PC-3 (cell line): Measurements from ENCODE around the gene SHISA6. TPM values are rescaled to one million over a fixed set of nuclear protein-coding genes. Genes with fewer than 3 reads are reported as not detected.

Experiments used
- ATAC-seq: fragments of 200-7000 bp; cut with Tn5 transposase; 2 replicates; pipeline ENCODE4 v1.9.1; 2020; ENCODE audit warnings: mild to moderate bottlenecking, moderate library complexity
- BruUV-seq: library from RNA; stranded (reverse); fragments of 400-500 nt; replicated peaks from 2 replicates; lab custom pipeline; 2021; lab: Mats Ljungman, UMichigan
- CTCF ChIA-PET: fragments of 300-600 bp; sonication (Branson Sonifier 250); formaldehyde crosslinking; loops from one replicate; lab custom pipeline; 2022; ENCODE audit warnings: antibody characterized with exemption; lab: Charles Lee
- POLR2A ChIA-PET: fragments of 300-600 bp; sonication (Branson Sonifier 250); formaldehyde crosslinking; loops from one replicate; lab custom pipeline; 2022; ENCODE audit warnings: antibody characterized with exemption; ENCODE audit not compliant: unreplicated experiment; lab: Charles Lee
- DNase-seq: peaks from one replicate; pipeline ENCODE4 v3.0.0-alpha.2; 2015
- H2AFZ ChIP-seq: fragments of 300-600 bp; sonication (generic); 2 replicates; pipeline ENCODE4 v1.6.0; 2016; ENCODE audit warnings: antibody characterized with exemption, low read length
- H3F3A ChIP-seq: fragments of 300-600 bp; sonication (generic); one replicate; pipeline ENCODE4 v1.6.0; 2017; ENCODE audit warnings: antibody characterized with exemption, low read length, control low read depth, mild to moderate bottlenecking; ENCODE audit not compliant: unreplicated experiment
- H3K27ac ChIP-seq: fragments of 300-600 bp; sonication (generic); 2 replicates; pipeline ENCODE4 v1.5.1; 2016; ENCODE audit warnings: mild to moderate bottlenecking, low read length
- H3K27me3 ChIP-seq: fragments of 300-600 bp; sonication (generic); 2 replicates; pipeline ENCODE4 v1.6.1; 2016; ENCODE audit warnings: low read length, mixed read lengths
- H3K36me3 ChIP-seq: fragments of 300-600 bp; sonication (generic); 2 replicates; pipeline ENCODE4 v1.6.1; 2016; ENCODE audit warnings: low read depth, mixed run types, low read length, mixed read lengths
- H3K4me1 ChIP-seq: fragments of 300-600 bp; sonication (generic); 2 replicates; pipeline ENCODE4 v1.5.1; 2016; ENCODE audit warnings: low read length; ENCODE audit not compliant: insufficient read depth
- H3K4me2 ChIP-seq: fragments of 300-600 bp; sonication (generic); 2 replicates; pipeline ENCODE4 v1.6.0; 2016; ENCODE audit warnings: low read length
- H3K4me3 ChIP-seq: fragments of 300-600 bp; sonication (generic); 2 replicates; pipeline ENCODE4 v1.5.1; 2016; ENCODE audit warnings: mild to moderate bottlenecking, low read length, mixed read lengths
- H3K79me2 ChIP-seq: fragments of 300-600 bp; sonication (generic); 2 replicates; pipeline ENCODE4 v1.6.1; 2017; ENCODE audit warnings: low read length, mixed read lengths
- H3K9ac ChIP-seq: fragments of 300-600 bp; sonication (generic); 2 replicates; pipeline ENCODE4 v1.6.0; 2016; ENCODE audit warnings: mild to moderate bottlenecking, low read length
- H3K9me2 ChIP-seq: fragments of 300-600 bp; sonication (generic); replicated peaks from 2 replicates; pipeline ENCODE4 v1.6.1; 2016; ENCODE audit warnings: mixed run types, low read length, mixed read lengths
- H3K9me3 ChIP-seq: fragments of 300-600 bp; sonication (generic); 2 replicates; pipeline ENCODE4 v1.6.1; 2016; ENCODE audit warnings: low read length, mixed read lengths
- H4K20me1 ChIP-seq: fragments of 300-600 bp; sonication (generic); 2 replicates; pipeline ENCODE4 v1.6.1; 2016; ENCODE audit warnings: low read length, mixed read lengths
- CTCF ChIP-seq: fragments of 300-600 bp; sonication (generic); conservative IDR thresholded peaks from 2 replicates; pipeline ENCODE4 v1.5.1; 2017; ENCODE audit warnings: antibody characterized with exemption, low read depth, mild to moderate bottlenecking, low read length
- EZH2 ChIP-seq: fragments of 300-600 bp; sonication (generic); IDR thresholded peaks from one replicate; pipeline ENCODE4 v1.6.1; 2017; ENCODE audit warnings: antibody characterized with exemption, mild to moderate bottlenecking, low read length; ENCODE audit not compliant: unreplicated experiment
- EZH2phosphoT487 ChIP-seq: fragments of 300-600 bp; sonication (generic); IDR thresholded peaks from 2 replicates; pipeline ENCODE4 v1.6.1; 2018; ENCODE audit warnings: mild to moderate bottlenecking, antibody characterized with exemption, low read length, borderline replicate concordance
- intact Hi-C: fragments of 100-400 bp; cut with micrococcal nuclease; formaldehyde crosslinking; loops from 2 replicates; pipeline ENCODE4 v1.9.0; 2023
- total RNA-seq: library from RNA; depleted of rRNA; stranded (reverse); fragments of >200 nt; gene quantifications from 2 replicates; pipeline ENCODE4 v1.2.3, GENCODE V29; 2014

SHISA6 gene
- total RNA-seq, 1 experiment from 2014 or later = not detected

GRCh38 chr17:11245187-11245586 is 4.2 kb downstream of the SHISA6 start:
- Histone ChIP-seq H3K79me2 (no peaks in the 10 kb centered on the region), H3K4me1 (no peaks in the 10 kb centered on the region), H3K9ac (no peak overlapping the region), H3K4me2 (no peak overlapping the region), H2AFZ (no peak overlapping the region), H3K9me3 (no peaks in the 10 kb centered on the region), H3K4me3 (no peak overlapping the region), H4K20me1 (no peaks in the 10 kb centered on the region), H3F3A (no peaks in the 10 kb centered on the region), H3K27me3 (no peaks in the 10 kb centered on the region), H3K9me2 (no peaks in the 10 kb centered on the region), H3K36me3 (no peaks in the 10 kb centered on the region), H3K27ac (no peak overlapping the region)
- ATAC-seq = no peak
- intact Hi-C loops = no loop called here
- POLR2A ChIA-PET = no interaction called here
- no TSS peak for BruUV-seq
- no peak for TF ChIP-seq EZH2
- no peak for TF ChIP-seq CTCF
- TF ChIP-seq EZH2phosphoT487 = no peak
- CTCF ChIA-PET = no interaction called here
- DNase-seq = no peak

GRCh38 chr17:11245791-11246190 is 4.8 kb downstream of the SHISA6 start:
- H4K20me1 ChIP-seq = no peaks in the 10 kb centered on the region
- no peaks in the 10 kb centered on the region for H3F3A ChIP-seq
- H3K79me2 ChIP-seq = no peaks in the 10 kb centered on the region
- H3K36me3 ChIP-seq = no peaks in the 10 kb centered on the region
- no peak overlapping the region for H3K27ac ChIP-seq
- H2AFZ ChIP-seq = no peak overlapping the region
- intact Hi-C loops = no loop called here
- no peaks in the 10 kb centered on the region for H3K4me1 ChIP-seq
- no peak overlapping the region for H3K4me2 ChIP-seq
- H3K9me3 ChIP-seq = no peaks in the 10 kb centered on the region
- H3K4me3 ChIP-seq = no peak overlapping the region
- ChIA-PET CTCF (no interaction called here), POLR2A (no interaction called here)
- ATAC-seq (no peak), DNase-seq (no peak)
- no peak overlapping the region for H3K9ac ChIP-seq
- H3K27me3 ChIP-seq = no peaks in the 10 kb centered on the region
- H3K9me2 ChIP-seq = no peaks in the 10 kb centered on the region
- no peak for TF ChIP-seq EZH2phosphoT487
- TF ChIP-seq EZH2 = no peak
- no peak for TF ChIP-seq CTCF
- BruUV-seq = no TSS peak

- TF ChIP-seq EZH2 (no peak), EZH2phosphoT487 (no peak), CTCF (no peak)
- H3K9me3 ChIP-seq = no peaks in the 10 kb centered on the region
- ChIA-PET POLR2A (no interaction called here), CTCF (no interaction called here)
- no peak overlapping the region for H3K4me3 ChIP-seq
- H3K36me3 ChIP-seq = no peaks in the 10 kb centered on the region
- H3K9me2 ChIP-seq = no peaks in the 10 kb centered on the region
- no peaks in the 10 kb centered on the region for H3K79me2 ChIP-seq
- no peak for ATAC-seq
- no peak overlapping the region for H2AFZ ChIP-seq
- no peak overlapping the region for H3K27ac ChIP-seq
- no peak overlapping the region for H3K4me2 ChIP-seq
- intact Hi-C loops = no loop called here
- no peaks in the 10 kb centered on the region for H3K27me3 ChIP-seq
- H3K9ac ChIP-seq = no peak overlapping the region
- DNase-seq = no peak
- no TSS peak for BruUV-seq
- H3F3A ChIP-seq = no peaks in the 10 kb centered on the region
- no peaks in the 10 kb centered on the region for H3K4me1 ChIP-seq
- H4K20me1 ChIP-seq = no peaks in the 10 kb centered on the region
Measured at GRCh38 chr17:11250161-11250560, 9.1 kb downstream of the SHISA6 start.
